ENCODE measurements around the gene KRT4.

The KRT4 gene

DNA sequence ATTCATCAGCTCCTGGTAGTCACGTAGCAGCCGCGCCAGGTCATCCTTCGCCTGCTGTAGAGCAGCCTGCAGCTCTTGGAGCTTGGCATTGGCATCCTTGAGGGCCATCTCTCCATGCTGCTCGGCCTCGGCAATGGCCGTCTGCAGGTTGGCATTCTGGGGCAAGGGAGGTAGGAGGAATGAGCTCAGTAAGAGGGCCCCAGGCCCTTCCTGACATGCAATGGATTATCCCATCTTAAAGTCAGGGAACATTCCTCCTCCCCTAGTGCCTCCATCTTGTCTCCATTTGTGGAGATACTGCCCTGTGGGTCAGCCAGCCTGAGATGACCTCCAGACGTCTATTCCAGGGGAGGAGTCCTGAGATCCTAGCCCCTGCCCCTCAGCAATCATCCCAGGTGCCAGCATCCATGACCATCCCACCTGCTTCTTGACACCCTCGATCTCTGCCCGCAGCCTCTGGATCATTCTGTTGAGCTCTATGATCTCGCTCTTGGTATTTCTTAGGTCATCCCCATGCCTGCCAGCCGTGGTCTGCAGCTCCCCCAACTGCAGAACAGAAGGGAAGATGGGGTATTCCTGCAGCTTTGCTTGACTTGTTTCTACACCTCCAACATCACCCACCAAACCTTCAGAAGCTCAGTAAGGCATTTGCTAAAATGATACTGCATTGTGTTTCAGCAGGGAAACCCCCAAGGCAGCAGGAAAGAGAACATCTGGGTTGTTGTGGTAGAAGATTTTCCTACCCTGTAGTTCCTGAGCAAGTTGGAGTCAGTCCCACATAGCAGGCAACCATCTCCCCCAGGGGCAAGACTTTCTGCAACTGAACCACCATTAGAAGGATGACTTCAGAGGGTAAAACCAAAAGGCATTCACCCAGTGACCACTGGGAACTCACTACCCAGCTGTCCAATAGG is 22.4 kb downstream of the KRT4 start:
- no peak for DNase-seq

DNA sequence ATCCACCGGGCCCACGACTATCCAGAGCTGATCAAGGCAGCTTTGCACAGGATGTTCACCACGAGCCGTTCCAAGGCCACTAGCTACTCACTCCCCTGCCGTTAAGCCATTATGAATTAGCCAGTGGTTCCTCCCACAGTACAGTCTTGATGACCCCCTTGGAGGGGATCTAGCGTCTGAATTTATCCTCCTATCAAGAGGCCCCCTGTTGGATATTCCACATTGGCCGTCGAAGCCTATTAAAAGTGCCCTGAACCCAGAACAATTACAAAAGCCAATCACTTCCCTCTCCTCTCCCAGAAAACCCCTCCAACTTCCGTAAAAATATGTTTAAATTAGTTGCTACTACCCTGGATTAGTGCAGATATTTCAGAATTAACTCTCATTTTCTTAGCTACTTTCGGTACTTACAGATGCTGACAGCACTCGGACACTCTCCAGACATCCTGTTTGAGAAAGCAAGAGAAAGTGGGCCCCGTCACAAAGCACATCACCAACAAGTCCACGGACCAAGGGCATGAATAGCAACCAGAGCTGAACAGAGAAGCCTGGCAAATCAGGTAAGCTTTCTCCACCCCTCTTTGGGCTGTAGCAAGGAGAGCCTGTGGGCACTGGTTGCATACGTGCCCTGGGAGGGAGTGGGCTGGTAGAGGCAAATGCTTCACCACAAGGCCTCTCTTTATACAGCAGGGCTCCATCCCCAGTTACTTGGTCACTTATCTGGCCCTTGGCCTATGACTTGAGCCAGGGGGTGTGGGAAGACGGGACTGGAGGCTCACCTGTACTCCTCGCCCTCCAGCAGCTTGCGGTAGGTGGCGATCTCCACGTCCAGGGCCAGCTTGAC is 23.3 kb downstream of the KRT4 start:
- no peak for DNase-seq

DNA sequence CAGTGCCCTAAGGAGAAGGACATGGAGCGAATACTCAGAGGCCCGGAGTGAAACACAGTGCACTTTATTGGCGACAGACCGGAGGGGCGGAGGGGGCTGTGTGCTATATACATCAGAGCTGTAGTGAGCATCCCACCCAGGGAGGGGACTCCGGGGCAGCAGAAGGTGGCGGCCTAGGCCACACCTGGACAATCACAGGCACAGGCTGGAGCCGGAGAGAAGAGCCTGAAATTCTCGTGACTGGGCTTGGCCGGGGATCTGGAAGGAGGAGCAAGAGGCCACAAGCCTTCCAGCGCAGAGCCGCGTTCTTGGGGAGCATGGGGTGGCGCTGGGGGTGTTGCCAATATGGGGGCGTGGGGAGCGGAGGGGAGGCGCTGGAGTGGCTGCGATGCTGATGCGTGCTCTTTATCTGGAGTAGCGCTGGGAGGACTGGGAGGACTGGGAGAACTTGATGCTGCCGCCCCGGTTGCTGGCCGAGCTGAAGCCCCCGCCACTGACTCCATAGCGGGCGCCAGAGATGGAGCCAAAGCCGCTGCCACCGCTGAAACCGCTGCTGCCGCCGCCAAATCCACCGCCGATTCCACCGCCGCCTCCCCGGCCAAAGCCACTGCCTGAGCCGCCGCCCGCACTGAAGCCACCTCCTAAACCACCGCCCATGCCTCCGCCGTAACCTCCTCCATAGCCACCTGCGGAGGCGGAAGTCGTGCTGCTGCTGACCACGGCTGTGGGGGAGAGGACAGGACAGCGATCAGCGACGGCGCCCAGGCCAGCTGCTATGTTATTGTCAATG is 24.1 kb downstream of the KRT4 start:
- no peak for DNase-seq

DNA sequence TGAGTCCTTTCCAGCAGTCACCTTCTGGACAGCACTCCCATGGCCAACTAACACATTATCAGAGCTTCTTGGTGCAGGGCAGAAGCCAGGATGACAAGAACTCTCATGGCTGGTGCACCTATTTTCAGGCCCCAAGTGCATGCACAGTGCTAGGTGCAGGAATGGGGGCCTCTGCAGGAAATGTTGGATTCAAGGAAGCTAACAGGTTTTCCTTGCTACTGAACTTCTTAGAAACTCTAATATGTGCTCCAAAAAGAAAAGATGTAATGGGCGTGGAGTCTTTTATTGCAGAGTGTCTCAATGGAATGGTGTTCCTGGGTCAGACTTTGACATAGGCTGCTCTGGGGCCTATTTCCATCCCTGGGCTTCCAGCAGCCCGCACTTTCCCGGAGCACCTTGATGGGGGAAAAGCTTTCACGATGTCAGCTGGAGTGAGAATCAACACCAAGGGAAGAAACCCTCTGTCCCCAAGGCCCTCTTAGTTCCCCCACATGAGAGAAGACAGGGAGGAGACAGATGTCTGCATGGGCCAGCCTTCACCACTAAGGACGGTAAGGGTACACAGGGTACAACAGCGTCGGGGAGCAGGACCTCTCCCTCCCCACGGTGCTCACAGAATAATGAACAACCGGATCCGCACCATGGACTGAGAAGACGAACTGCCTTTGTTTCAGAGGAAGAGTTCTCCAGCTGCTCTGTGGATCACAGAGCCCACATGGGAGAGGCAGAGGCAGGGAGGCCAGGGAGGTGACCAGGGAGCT is 24.9 kb downstream of the KRT4 start:
- no peak for DNase-seq

DNA sequence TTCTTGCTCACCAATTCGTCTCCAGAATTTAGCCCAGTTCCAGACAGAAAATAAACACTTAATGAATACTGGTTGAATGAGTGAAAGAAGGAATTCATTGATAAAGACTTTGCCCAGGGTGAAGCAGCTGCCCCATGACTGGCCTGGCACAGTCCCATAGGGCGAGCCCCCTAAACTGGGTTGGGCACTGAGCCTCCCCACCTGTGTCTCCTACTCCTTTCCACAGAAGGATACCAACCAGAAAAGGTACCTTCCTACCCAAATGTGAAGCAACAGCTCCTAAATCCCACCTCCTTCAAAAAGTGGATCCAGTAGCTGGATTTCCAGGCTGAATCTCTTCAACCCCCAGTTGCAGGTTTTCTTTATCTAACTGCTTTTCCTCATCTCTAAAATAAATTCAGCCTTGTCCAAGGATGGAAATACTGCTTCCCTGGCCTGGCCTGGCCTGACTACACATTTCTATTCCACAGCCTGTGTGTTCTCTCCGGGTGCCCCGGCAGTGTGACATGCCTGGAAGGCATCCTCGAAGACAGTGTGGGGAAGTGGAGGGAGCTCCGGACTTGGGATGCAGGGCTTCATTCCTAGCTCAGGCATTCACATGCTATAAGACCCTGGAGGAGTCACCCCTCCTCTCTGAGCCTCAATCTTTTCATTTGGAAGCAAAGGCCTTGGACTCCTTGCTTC is 25.6 kb downstream of the KRT4 start:
- DNase-seq = no peak

DNA sequence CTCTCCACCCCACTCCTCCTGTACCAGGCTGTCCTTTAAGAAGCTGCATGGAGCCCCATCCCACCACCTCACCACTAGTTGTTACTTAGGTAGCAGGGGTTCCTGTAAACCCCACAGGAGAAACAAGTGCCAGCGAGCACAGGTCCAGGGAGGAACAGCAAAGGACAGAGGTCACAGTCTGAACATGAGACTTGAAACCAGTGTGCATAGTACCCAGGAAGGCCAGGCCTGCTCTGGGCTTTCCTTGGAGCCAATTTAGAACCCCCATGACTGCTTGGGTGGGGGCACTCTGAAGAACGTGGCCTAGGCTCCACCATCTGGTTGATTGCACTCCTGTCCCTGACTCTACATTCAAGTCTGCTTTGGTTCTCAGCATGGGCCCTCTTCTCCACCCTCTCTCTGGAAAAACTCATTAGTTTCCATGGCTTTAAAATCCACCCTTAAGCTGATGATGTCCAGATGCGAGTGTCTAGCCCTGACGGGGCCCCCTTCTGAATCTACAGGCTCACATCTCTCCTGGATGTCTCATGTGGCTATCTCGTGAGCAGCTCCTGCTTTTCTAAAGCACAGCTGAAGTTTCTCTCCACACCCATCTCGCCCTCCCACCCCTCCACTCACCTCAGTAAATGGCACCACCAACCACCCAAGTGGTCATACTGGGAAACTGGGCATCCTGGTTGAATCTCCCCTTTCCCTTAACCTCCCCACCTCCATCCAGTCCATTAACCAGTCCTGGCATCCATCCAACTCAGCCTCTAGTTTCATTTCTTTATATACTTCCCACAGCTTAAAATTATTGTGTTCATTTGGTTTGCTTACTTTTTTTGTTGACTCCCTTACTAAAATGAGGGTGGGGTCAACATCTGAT is 26.4 kb downstream of the KRT4 start:
- no peak for DNase-seq

DNA sequence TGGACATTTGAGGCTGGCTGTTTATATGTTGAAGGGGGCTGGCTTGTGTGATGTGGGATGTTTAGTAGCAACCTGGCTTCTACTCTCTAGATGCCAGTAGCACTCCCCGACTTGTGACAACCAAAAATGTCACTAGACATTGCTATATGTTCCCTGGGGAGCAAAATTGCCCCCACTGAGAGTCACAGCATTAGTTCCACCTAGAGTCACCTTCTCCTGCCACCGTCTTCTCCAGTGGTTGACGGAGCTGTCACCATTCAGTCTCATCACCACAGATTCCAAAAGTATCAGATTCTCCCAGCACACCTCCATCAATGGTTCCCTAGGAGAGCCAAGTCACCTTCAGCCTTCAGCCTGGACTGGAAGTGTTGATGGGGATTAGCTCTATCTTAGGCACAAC is 29.0 kb downstream of the KRT4 start:
- DNase-seq = no peak

DNA sequence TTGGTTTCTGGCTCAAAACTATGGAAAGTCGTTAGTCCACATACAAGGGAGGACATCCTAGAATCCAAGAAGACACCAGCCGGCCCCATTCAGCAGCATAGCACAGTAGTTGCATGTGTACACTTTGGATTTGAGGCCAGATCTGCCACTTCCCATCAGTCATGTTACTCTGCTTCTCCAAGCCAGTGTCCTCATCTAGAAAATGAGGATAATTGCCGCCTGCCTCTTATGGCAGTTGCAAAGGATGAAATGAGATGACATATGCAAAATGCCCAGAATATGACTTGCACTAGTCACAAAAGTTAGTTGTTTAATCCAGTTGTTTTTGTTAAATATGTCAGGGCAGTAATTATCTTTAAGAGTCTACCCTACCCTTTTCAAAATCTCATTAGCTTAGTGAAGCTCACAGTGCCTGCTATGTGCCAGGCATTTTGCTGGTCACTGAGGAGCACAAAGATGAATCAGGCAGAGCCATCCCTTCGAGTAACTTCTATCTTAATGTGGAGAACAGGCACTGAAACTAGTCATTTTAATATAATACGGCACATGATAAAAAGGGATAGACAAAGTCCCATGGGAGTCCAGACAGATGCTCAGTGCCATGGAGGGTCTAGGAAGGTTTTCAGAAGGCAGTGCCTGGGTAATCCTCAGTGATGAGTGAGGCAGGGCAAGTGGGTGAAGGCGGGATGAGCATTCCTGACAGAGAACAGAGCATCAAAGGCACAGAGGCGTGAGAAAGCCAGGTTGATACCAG is 30.2 kb downstream of the KRT4 start:
- DNase-seq = no peak

DNA sequence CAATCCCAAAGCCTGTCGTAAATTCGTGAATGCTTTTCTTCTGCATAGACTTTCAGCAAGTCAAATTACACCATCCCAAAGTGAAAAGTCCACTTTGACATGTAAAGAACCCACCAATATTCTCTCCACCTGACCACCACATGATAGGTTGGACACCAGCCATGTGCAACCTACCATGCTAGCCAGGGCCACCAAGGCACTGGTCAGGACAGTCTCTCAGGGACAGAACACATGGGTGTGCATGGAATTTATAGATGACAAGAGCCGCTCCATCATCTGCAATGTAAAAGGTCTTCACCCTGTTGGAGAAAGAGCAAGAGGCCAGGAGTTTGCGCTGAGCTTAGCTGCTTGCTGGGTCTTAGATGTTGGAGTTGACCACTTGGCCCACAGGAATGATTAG is 31.4 kb downstream of the KRT4 start:
- no peak for DNase-seq

DNA sequence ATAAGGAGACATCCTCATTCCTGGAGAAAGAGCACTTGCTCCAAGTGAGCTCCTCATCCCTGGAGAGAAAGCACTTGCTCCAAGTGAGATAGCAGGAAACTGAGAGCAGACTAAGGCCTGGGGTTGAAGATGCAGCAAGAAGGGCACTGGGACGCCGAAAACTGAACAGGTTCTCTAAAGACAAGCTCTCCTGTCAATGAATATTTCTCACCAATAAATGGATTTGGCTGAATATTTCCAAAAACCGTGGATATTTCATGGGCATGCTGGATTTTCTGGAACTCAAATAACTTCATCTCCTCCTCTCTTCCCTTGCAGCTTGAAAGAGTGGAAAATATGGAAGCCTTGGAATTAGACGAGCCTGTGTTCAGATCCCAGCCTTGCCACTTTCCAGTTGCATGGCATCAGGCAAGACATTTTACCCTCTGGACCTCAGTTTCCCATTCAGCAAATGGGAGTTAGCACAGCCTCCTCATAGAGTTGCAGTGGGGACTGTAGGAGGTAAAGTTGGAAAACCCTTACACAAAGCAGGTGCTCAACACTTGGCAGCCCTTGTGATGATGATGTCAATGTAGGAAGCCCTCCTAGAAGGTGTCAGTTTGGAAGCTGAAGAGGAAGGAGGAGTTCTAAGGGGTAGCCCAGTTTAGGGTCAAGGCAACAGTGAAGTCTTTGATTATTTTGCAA is 32.4 kb downstream of the KRT4 start:
- no peak for DNase-seq

DNA sequence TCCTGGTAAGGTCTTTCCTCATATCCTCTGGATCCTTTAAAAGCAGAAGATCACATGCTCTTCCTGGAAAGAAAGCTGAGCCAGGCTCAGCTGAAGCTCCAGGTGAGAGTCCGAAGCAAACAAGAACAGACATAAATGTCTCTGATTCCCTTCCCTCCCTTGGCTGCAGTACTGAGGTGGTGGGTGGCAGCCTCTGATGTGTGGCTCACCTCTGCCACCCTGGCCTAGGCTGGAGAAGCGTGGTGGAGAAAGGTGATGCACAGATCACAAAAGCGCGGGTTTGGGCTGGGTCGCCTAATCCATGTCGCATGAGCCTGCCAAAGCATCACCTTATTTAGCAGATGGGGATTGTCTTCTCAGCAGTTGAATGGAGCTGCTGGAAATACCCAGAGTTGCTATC is 34.0 kb downstream of the KRT4 start:
- no peak for DNase-seq

DNA sequence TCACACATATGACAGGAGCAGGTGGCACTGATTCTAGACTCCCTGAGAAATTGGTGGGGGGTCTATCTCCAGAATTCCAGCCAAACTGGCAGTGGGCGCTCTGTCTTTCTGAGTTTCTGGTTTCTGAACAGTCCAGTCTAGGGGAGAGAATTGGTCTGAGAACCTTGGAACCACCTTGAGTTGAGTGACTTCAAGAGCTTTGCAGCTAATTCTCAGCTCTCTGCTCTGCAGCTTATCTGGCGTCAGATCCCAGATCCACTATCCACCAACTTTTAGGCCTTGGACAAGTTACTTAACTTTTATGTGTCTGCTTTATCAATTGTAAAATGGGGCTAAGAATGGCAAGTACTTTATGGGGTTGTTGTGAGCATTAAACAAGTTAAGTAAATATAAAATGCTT is 35.1 kb downstream of the KRT4 start:
- no peak for DNase-seq

DNA sequence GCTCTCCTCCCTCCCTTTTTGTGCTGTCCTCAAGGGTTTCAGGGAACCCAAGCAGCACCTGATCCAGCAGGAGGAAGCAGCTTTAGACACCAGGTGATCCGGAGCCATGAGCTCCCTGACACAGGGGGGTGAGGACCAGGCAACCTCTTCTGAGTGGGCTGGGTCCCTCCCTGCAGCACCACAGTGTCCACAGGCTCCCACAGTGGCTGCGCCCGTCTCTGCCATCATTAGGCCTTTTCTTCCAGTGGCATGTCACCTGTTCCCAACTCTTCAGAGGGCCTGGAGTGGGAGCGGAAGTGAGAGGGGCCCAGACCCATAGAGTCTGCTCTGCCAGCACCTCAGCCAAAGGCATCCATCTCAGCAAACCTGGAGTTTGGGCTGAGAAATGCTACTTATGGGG is 36.4 kb downstream of the KRT4 start:
- no peak for DNase-seq

DNA sequence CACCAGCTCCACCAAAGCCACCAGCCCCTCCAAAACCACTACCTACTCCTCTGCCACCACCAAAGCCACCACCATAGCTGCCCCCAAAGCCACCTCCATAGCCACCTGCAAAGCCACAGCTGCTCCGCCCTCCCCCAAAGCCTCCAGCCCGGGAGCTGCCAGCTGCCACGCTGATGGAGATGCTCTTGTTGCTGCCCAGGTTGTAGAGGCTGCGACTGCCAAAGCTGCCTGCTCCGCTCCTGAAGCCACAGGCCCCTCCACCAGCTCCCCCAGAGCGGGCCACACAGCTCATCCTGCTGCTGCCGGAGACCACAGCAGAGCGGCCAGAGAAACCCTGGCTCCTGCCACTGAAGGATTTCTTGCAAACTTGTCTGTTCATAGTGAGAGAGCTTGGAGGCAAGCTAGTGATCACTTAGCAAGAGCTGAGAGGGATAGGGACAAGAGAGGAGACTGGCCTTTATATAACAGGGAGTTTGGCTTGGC is 37.0 kb downstream of the KRT4 start, which contains the start of gene KRT76:
Gene KRT76 (minus strand): TSS at position 433 of the 483 bp plus-strand sequence. CDS start 54 bp downstream, at position 379.
- no peak for DNase-seq

DNA sequence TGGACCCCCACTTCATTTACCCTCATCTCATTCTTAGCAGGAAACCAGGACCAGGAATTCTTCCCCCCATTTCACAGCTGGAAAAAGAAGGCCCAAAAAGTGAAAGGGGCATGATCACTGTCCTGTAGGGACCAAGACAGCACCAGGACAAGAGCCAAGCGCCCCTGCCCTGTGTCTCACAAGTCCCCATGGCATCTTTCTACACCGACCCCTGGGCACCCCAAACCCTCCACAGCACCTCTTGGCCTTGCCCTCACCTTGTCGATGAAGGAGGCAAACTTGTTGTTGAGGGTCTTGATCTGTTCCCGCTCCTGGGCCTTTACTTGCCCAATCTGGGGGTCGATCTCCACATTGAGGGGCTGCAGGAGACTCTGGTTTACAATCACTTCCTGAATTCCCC is 37.5 kb downstream of the KRT4 start:
- DNase-seq = no peak

DNA sequence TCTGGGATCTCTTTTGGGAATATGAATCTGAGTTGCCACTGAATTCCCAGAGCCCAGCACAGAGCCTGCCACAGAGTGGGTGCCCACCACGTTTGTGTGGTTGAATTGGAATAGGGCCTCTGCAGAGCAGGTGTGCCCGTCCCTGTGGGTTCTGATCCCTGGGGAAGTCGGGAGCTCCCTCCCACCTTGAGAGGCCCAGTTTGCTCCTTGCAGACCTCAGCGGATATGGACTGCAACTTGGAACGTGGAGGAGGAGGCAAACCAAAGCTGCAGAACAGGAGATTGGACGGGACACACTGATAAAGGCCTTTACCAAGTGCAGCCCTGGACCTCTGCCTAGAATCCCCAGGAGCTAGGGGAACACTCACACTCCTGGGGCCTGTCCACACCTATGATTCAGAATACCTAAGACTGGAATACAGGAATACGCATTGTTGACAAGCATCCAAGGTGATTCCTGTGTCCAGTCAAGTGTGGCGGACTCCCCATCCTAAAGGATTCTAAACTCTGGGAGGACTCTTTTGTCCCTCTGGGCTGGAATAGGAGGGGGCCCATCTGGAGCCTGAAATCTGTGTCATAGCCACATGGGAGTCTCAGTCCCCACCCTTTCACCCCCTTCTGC is 39.2 kb downstream of the KRT4 start:
- no peak for DNase-seq

DNA sequence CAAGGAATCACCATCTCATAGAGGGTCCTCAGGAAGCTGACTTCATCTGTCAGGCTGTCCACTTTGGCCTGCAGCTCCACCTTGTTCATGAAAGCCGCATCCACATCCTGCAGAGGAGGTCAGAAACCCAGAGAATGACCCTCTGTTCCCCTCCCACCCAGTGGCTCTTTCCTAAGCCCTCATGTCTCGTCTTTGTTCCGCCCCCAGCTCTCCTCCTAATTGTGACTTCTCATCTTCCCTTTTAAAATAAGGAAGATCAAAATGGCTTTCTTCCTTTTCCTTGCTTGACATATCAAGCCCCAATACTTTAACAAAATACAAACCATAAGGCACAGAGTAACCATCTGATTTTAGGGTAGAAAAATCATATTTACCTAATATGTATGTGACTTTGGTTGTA is 41.1 kb downstream of the KRT4 start:
- DNase-seq = no peak

DNA sequence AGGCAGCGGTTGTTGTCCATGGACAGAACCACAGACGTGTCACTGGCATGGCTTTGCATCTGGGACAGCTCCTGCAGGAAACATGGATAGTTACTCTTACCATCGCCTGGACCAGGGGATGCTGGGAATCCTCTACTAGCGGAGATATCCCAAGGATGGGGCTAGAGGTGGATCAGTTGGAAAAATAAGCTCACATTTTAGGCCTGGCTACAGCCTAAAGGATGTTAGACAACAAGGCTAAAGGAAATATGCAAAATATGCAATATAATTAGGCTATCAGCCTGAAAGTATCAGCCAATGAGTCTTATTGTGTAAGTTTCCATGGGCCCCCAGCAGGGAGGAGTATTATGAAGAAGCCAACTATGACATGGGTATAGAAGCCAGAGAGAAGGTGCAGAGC is 41.7 kb downstream of the KRT4 start:
- no peak for DNase-seq

DNA sequence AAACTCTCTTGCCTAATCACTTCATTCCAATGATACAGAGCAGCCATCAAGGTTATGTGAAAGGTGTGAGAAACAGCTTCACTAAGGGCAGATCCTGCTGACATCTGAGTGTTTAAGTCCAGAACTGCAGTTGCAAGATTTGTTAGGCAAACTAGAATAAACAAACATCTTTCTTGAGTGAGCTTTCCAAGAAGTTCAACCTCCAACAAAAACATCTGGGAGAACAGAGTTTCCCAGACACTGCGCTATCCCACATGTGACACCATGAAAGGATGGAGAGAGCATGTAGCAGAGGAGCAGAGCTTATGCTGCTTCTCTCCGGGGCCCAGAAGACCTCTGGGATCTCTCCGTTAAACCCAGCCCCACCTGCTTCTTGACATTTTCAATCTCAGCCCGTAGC is 42.4 kb downstream of the KRT4 start:
- DNase-seq = no peak

Data from NCI-H1694 (cell line).